ENCODE results near the gene SUPT3H. TPM values are rescaled to one million over a fixed set of nuclear protein-coding genes. Genes with fewer than 3 reads are reported as not detected.

The SUPT3H gene
- total and polyA plus RNA-seq, 4 donors, result 0.85 to 4.8 (median 2.4) TPM

DNA sequence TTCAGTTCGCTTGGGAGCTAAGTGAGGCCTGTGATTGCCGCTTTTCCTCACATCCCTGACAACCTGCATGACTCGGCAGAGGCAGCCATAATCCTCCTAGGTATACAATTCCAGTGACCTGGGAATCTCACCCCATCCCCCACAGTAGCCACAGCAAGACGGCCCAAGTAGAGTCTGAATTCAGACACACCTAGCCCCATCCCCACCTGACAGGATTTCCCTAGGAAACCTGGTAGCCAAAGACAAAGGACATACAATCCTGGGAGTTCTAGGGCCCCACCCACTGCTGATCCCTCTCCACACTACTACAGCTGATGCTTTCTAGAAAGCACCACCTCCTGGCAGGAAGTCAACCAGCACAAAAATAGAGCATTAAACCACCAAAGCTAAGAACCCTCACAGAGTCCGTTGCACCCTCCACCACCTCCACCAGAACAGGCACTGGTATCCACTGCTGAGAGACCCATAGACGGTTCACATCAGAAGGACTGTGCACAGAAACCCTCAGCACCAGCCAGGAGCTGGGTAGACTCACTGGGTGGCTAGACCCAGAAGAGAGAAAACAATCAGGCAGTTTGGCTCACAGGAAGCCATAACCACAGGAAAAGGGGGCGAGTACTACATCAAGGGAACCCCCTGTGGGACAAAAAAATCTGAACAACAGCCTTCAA lies 67.5 kb downstream of the SUPT3H start:
- H3K27ac ChIP-seq (ENCODE audit: low read depth in 1 of 2, low read length in 2 of 2), result no peak overlapping the region
- no peak for DNase-seq (ENCODE audit: low spot score)
- no peaks in the 10 kb centered on the region for H3K9me3 ChIP-seq (ENCODE audit: control insufficient read depth in 4 of 4, low read length in 3 of 4)
- H3K27me3 ChIP-seq (ENCODE audit: control insufficient read depth in 4 of 4, insufficient read depth in 4 of 4, low read length in 3 of 4), result no peaks in the 10 kb centered on the region
- no peaks in the 10 kb centered on the region for H3K4me1 ChIP-seq (ENCODE audit: control insufficient read depth in 4 of 4, insufficient read depth in 4 of 4, low read length in 3 of 4)
- H3K36me3 ChIP-seq (ENCODE audit: control insufficient read depth in 4 of 4, insufficient read depth in 3 of 4, low read depth in 1 of 4, low read length in 3 of 4), result no peaks in the 10 kb centered on the region
- no peak for TF ChIP-seq HNF4A (conservative IDR thresholded peaks at IDR 0.05)
- TF ChIP-seq, protein P1, sequence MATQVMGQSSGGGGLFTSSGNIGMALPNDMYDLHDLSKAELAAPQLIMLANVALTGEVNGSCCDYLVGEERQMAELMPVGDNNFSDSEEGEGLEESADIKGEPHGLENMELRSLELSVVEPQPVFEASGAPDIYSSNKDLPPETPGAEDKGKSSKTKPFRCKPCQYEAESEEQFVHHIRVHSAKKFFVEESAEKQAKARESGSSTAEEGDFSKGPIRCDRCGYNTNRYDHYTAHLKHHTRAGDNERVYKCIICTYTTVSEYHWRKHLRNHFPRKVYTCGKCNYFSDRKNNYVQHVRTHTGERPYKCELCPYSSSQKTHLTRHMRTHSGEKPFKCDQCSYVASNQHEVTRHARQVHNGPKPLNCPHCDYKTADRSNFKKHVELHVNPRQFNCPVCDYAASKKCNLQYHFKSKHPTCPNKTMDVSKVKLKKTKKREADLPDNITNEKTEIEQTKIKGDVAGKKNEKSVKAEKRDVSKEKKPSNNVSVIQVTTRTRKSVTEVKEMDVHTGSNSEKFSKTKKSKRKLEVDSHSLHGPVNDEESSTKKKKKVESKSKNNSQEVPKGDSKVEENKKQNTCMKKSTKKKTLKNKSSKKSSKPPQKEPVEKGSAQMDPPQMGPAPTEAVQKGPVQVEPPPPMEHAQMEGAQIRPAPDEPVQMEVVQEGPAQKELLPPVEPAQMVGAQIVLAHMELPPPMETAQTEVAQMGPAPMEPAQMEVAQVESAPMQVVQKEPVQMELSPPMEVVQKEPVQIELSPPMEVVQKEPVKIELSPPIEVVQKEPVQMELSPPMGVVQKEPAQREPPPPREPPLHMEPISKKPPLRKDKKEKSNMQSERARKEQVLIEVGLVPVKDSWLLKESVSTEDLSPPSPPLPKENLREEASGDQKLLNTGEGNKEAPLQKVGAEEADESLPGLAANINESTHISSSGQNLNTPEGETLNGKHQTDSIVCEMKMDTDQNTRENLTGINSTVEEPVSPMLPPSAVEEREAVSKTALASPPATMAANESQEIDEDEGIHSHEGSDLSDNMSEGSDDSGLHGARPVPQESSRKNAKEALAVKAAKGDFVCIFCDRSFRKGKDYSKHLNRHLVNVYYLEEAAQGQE (IDR thresholded peaks at IDR 0.05), result no peak
- TF ChIP-seq, protein P2, sequence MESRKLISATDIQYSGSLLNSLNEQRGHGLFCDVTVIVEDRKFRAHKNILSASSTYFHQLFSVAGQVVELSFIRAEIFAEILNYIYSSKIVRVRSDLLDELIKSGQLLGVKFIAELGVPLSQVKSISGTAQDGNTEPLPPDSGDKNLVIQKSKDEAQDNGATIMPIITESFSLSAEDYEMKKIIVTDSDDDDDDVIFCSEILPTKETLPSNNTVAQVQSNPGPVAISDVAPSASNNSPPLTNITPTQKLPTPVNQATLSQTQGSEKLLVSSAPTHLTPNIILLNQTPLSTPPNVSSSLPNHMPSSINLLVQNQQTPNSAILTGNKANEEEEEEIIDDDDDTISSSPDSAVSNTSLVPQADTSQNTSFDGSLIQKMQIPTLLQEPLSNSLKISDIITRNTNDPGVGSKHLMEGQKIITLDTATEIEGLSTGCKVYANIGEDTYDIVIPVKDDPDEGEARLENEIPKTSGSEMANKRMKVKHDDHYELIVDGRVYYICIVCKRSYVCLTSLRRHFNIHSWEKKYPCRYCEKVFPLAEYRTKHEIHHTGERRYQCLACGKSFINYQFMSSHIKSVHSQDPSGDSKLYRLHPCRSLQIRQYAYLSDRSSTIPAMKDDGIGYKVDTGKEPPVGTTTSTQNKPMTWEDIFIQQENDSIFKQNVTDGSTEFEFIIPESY (IDR thresholded peaks at IDR 0.05), result no peak
- TF ChIP-seq YY1 (IDR thresholded peaks at IDR 0.05), result no peak
- TF ChIP-seq EGR1 (IDR thresholded peaks at IDR 0.05; ENCODE audit: low read depth in 2 of 2), result no peak
- no peak for TF ChIP-seq FOXA2 (IDR thresholded peaks at IDR 0.05)
- no peak overlapping the region for H3K4me3 ChIP-seq (ENCODE audit: low read depth in 1 of 3, low read length in 3 of 3)
- no peak overlapping the region for H3K9ac ChIP-seq (ENCODE audit: low read depth in 1 of 2, low read length in 2 of 2)
- WGBS, result 87% methylated on average over 7 of the region's 7 CpGs

DNA sequence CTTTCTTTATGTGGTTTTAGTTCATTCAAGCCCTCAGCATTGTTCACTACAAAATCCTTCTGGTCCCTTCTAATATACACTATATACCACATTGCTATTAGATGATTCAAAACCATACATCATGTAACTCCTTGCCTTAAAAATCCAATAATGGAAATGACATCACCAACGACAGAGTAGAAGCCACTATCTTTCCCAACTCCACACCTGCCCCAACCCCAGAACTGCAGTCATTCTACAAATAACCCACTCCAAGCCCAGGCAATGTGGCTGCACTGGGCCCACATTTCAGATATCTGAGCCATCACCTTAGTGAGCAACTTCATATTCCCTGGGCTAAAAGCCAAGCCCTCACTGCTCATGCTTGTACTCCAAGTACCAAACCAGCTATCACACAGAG lies 72.2 kb downstream of the SUPT3H start:
- WGBS, result 91% methylated on average over 1 of the region's 1 CpG
- no peaks in the 10 kb centered on the region for H3K36me3 ChIP-seq (ENCODE audit: control insufficient read depth in 4 of 4, insufficient read depth in 3 of 4, low read depth in 1 of 4, low read length in 3 of 4)

More for the DNA sequence above, 72.2 kb downstream of the SUPT3H start:
- TF ChIP-seq RAD21 (IDR thresholded peaks at IDR 0.05) (no peak), GABPA (IDR thresholded peaks at IDR 0.05 in 1 of 2, conservative IDR thresholded peaks at IDR 0.05 in 1 of 2) (no peak), FOXA1 (IDR thresholded peaks at IDR 0.05) (no peak), HNF4G (IDR thresholded peaks at IDR 0.05) (no peak), YY1 (IDR thresholded peaks at IDR 0.05) (no peak), TAF1 (conservative IDR thresholded peaks at IDR 0.05) (no peak)
- TF ChIP-seq, protein P3, sequence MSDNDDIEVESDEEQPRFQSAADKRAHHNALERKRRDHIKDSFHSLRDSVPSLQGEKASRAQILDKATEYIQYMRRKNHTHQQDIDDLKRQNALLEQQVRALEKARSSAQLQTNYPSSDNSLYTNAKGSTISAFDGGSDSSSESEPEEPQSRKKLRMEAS (IDR thresholded peaks at IDR 0.05), result no peak
- TF ChIP-seq, protein P2 (IDR thresholded peaks at IDR 0.05), result no peak
- TF ChIP-seq, protein P4, sequence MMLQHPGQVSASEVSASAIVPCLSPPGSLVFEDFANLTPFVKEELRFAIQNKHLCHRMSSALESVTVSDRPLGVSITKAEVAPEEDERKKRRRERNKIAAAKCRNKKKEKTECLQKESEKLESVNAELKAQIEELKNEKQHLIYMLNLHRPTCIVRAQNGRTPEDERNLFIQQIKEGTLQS (IDR thresholded peaks at IDR 0.05), result no peak
- Histone ChIP-seq H3K9me3 (ENCODE audit: control insufficient read depth in 4 of 4, low read length in 3 of 4) (no peaks in the 10 kb centered on the region), H3K27me3 (ENCODE audit: control insufficient read depth in 4 of 4, insufficient read depth in 4 of 4, low read length in 3 of 4) (no peaks in the 10 kb centered on the region), H3K4me3 (ENCODE audit: low read depth in 1 of 3, low read length in 3 of 3) (no peak overlapping the region), H3K4me1 (ENCODE audit: control insufficient read depth in 4 of 4, insufficient read depth in 4 of 4, low read length in 3 of 4) (peaks cover 0 to 9% (median 0%) of the 10 kb centered on the region in 4 donors), H3K9ac (ENCODE audit: low read depth in 1 of 2, low read length in 2 of 2) (no peak overlapping the region), H3K27ac (ENCODE audit: low read depth in 1 of 2, low read length in 2 of 2) (no peak overlapping the region)
- no peak for DNase-seq (ENCODE audit: low spot score)
